HG03575 (cell line): ENCODE data around the gene WNT7A.

Source experiments
- ATAC-seq: cut with Tn5 transposase; IDR thresholded peaks from one replicate; pipeline ENCODE4 v1.9.1; 2021; ENCODE audit not compliant: unreplicated experiment, insufficient number of reproducible peaks, low FRiP score; ENCODE audit errors: extremely low read depth

The WNT7A gene

GRCh38 chr3:13767030-13767429 is 112.8 kb downstream of the WNT7A start:
- no peak for ATAC-seq
